Measurements from ENCODE around the gene OR51F2. TPM values are rescaled to one million over a fixed set of nuclear protein-coding genes. Genes with fewer than 3 reads are reported as not detected.
"Not testable (repeated sequence)": the region's sequence is repeated elsewhere in the genome, so short reads cannot be mapped to it uniquely, and the experiment has no call there.

OR51F2 gene
- total RNA-seq, 1 donor from 2014 or later = not detected

- Mint-ChIP-seq H3K27me3 (ENCODE audit: low read depth) (no peaks in the 10 kb centered on the region), H3K4me3 (no peak overlapping the region)
Observed at GRCh38 chr11:4839851-4840549, 18.9 kb downstream of the OR51F2 start.

DNA sequence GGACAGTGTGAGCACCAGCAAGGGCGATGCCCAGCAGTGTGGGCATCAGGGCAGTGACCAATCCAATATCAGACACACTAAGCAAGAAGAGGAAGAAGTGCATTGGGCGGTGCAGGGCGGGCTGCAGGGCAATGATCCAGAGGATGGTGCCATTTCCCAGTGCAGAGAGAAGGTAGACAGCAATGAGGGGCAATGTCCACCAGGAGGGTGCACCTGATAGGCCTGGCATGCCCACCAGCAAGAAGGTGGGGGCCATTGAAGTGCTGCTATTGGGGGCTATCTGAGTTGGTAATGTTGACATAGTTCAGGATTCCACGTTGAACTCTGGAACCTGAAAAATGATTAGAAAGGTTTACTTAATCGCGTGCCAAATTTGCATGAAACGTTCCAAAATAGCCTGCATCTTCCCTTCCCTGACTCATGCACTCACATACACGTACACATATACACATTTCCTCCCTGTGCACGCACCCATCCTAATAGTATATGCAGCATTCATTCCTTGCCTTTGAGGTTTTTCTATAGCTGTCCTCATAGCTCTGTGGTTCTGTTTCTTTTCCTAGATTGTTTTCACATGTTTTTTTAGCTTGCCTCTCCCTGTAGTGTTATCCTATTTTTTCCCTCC lies 27.9 kb downstream of the OR51F2 start, which contains the start of gene OR51S1:
Gene OR51S1, minus strand, starts transcription at position 301 of the 625 bp plus-strand sequence. Its CDS starts 0 bp downstream, at position 301.
- no peaks in the 10 kb centered on the region for H3K4me1 Mint-ChIP-seq
- no peaks in the 10 kb centered on the region for H3K36me3 Mint-ChIP-seq (ENCODE audit: low read depth)
- H3K27ac Mint-ChIP-seq (ENCODE audit: unreplicated experiment) = no peak within 1 kb of the TSS
- no peak for DNase-seq (ENCODE audit: low read depth, low spot score)
- no peak for TF ChIP-seq CTCF (conservative IDR thresholded peaks at IDR 0.05)
- peaks cover 8% of the 10 kb centered on the region for H3K27me3 Mint-ChIP-seq (ENCODE audit: low read depth)
- no peak within 1 kb of the TSS for H3K4me3 Mint-ChIP-seq
- H3K9me3 Mint-ChIP-seq = no peaks in the 10 kb centered on the region

More at GRCh38 chr11:4839851-4840549, 18.9 kb downstream of the OR51F2 start:
- no peaks in the 10 kb centered on the region for H3K9me3 Mint-ChIP-seq
- no peaks in the 10 kb centered on the region for H3K36me3 Mint-ChIP-seq (ENCODE audit: low read depth)
- no peaks in the 10 kb centered on the region for H3K4me1 Mint-ChIP-seq
- no peak for TF ChIP-seq CTCF (conservative IDR thresholded peaks at IDR 0.05)
- no peak for DNase-seq (ENCODE audit: low read depth, low spot score)
- no peak overlapping the region for H3K27ac Mint-ChIP-seq (ENCODE audit: unreplicated experiment)

GRCh38 chr11:4851033-4851432 lies 29.9 kb downstream of the OR51F2 start:
- DNase-seq (ENCODE audit: low read depth, low spot score) = no peak
- peaks cover 9% of the 10 kb centered on the region for H3K27me3 Mint-ChIP-seq (ENCODE audit: low read depth)
- no peaks in the 10 kb centered on the region for H3K36me3 Mint-ChIP-seq (ENCODE audit: low read depth)
- no peak overlapping the region for H3K4me3 Mint-ChIP-seq
- peaks cover 4% of the 10 kb centered on the region for H3K9me3 Mint-ChIP-seq
- TF ChIP-seq CTCF (conservative IDR thresholded peaks at IDR 0.05) = no peak
- H3K4me1 Mint-ChIP-seq = no peaks in the 10 kb centered on the region
- no peak overlapping the region for H3K27ac Mint-ChIP-seq (ENCODE audit: unreplicated experiment)

DNA sequence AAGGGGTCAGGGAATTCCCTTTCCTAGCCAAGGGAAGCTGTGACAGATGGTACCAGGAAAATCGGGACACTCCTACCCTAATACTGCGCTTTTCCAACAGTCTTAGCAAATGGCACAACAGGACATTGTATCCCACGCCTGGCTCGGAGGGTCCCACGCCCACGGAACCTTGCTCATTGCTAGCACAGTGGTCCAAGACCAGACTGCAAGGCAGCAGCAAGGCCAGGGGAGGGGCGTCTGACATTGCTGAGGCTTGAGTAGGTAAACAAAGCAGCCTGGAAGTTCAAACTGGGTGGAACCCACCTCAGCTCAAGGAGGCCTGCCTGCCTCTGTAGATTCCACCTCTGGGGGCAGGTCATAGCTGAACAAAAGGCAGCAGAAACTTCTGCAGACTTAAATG lies 33.2 kb downstream of the OR51F2 start:
- H3K4me1 Mint-ChIP-seq; DNase-seq (ENCODE audit: low read depth, low spot score); H3K9me3 Mint-ChIP-seq; H3K36me3 Mint-ChIP-seq (ENCODE audit: low read depth); H3K27ac Mint-ChIP-seq (ENCODE audit: unreplicated experiment); H3K4me3 Mint-ChIP-seq: not testable (repeated sequence)
- H3K27me3 Mint-ChIP-seq (ENCODE audit: low read depth) = peaks cover 19% of the 10 kb centered on the region

- H3K4me3 Mint-ChIP-seq = no peak overlapping the region
- DNase-seq (ENCODE audit: low read depth, low spot score) = no peak
- H3K9me3 Mint-ChIP-seq = peaks cover 9% of the 10 kb centered on the region
- no peak overlapping the region for H3K27ac Mint-ChIP-seq (ENCODE audit: unreplicated experiment)
- peaks cover 12% of the 10 kb centered on the region for H3K27me3 Mint-ChIP-seq (ENCODE audit: low read depth)
- H3K4me1 Mint-ChIP-seq = no peaks in the 10 kb centered on the region
- H3K36me3 Mint-ChIP-seq (ENCODE audit: low read depth) = no peaks in the 10 kb centered on the region
- no peak for TF ChIP-seq CTCF (conservative IDR thresholded peaks at IDR 0.05)
Observed at GRCh38 chr11:4862447-4863236, 41.5 kb downstream of the OR51F2 start.

Measured in neural crest cell (in vitro differentiated cells).